ENCODE results near the gene BCL6B.
"Not testable (repeated sequence)": the region's sequence is repeated elsewhere in the genome, so short reads cannot be mapped to it uniquely, and the experiment has no call there.

BCL6B gene, protein sequence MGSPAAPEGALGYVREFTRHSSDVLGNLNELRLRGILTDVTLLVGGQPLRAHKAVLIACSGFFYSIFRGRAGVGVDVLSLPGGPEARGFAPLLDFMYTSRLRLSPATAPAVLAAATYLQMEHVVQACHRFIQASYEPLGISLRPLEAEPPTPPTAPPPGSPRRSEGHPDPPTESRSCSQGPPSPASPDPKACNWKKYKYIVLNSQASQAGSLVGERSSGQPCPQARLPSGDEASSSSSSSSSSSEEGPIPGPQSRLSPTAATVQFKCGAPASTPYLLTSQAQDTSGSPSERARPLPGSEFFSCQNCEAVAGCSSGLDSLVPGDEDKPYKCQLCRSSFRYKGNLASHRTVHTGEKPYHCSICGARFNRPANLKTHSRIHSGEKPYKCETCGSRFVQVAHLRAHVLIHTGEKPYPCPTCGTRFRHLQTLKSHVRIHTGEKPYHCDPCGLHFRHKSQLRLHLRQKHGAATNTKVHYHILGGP

GRCh38 chr17:7022781-7023571 lies at the start of gene BCL6B:
TSS of gene BCL6B (plus strand) at chr17:7023050. CDS start at chr17:7023672, 622 bp downstream.
- no peak for DNase-seq

DNA sequence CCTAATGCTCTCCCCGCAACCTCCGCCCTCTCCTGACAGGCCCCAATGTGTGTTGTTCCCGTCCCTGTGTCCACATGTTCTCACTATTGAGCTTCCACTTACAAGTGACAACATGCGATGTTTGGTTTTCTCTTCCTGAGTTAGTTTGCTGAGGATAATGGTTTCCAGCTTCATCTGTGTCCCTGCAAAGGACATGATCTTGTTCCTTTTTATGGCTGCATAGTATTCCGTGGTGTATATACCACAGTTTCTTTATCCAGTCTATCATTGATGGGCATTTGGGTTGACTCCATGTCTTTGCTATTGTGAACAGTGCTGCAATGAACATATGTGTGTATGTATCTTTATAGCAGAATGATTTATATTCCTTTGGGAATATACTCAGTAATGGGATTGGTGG lies 43.4 kb upstream of the BCL6B start:
- not testable (repeated sequence) for DNase-seq

DNA sequence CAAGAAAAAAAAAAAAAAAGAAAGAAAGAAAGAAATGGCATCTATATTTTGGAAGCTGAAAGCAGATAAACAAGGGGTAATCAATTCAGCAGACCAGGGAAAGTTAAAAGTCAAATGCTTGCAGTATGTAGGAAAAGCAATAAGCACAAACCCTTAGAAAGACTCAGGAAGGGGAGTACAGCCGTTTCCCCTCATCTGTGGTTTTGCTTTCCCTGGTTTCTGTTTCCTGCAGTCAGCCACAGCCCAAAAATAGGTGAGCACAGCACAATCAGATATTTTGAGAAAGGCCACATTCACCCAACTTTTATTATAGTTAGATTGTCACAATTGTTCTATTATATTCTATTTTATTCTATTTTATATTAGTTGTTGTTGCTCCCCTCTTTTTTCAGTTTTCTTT lies 41.4 kb upstream of the BCL6B start:
- no peak for DNase-seq

DNA sequence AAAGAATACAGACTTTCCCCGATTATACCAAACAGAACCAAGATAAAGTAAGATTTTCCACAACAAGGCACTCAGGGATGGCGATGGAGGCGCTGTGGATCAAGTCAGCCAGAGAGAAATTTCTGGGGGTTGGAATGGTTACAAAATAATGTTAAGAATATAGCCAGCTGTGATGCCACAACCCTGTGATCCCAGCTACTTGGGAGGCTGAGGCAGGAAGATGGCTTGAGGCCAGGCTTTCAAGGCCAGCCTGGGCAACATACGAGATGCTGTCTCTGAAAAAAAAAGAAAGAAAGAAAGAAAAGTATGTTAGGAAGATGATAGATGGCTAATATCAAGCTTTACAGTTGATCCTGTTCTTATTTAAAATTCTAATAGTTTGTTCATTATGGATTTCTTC lies 37.6 kb upstream of the BCL6B start:
- DNase-seq, result no peak

DNA sequence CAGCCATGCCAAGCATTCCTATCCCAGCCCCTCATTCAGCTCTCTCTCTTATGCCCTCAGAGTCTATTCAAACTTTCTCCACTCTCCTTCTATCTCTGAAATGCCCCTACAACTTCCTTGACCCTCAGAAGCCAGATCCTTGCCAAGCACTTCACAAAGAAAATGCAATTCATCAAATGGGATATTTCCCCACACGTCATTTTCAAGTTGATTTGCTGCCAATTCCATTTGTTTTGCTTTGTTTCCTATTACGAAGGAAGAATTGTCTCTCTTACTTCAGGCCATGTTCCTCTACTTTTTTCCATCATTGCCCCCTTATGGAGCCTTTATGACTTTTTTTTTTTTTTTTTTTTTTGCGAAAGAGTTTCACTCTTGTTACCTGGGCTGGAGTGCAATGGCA lies 36.2 kb upstream of the BCL6B start:
- no peak for DNase-seq

DNA sequence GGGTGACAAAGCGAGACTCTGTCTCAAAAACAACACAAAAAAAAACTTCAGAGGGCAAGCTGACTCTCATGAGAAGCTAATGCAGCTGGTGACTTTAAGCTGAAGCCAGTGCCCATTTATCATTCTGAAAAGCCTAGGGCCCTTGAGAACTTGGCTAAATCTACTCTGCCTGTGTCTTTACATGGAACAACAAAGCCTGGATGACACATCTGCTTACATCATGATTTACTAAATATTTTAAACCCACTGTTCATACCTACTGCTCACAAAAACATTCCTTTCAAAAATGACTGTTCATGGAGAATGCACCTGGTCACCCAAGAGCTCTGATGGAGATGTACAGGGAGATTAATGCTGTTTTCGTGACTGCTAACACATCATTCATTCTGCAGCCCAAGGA lies 33.1 kb upstream of the BCL6B start:
- DNase-seq, result no peak

DNA sequence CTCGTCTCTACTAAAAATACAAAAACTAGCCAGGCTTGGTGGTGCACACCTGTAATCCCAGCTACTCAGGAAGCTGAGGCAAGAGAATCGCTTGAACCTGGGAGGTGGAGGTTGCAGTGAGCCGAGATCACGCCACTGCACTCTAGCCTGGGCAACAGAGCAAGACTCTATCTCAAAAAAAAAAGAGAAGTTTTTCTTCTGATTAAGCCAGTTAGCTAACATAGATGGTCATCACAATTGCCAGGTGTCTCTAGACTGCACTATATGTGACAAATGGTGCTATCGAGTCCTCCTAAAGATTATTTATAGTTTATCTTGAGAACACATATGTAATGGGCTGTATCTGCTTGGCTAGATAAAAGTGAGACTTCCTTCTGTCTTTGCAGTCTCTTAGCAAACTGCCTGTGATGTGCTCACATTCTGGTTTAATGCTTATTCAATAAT lies 29.2 kb upstream of the BCL6B start:
- not testable (repeated sequence) for DNase-seq

- DNase-seq, result no peak
Measured at GRCh38 chr17:6994118-6994598, 28.7 kb upstream of the BCL6B start.

DNA sequence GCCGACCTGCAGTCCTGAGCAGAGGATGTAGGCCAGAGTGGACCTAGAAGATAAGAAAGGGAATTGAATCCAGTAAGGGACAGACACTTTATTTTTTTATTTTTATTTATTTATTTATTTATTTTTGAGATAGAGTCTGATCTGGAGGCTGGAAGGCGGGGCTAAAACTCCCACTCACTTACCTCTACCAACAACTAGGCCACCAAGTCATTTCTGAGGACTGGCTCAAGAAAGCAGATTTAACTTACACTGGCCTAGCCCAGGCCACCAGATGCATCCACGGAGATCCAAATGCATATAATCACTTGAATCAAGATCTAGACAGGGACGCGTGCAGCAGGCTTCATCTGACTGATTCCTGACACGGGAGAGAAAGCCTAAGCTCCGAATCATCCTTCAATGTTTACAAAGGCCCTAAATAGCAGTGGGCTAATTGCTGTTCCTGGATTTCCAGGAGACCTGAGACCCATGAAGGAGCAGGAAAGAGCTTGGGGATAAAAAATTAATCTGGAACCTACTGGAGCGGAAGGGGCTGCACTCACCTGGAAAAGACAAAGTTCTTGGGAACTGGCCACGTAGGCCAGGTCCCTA lies 28.1 kb upstream of the BCL6B start:
- DNase-seq, result no peak

DNA sequence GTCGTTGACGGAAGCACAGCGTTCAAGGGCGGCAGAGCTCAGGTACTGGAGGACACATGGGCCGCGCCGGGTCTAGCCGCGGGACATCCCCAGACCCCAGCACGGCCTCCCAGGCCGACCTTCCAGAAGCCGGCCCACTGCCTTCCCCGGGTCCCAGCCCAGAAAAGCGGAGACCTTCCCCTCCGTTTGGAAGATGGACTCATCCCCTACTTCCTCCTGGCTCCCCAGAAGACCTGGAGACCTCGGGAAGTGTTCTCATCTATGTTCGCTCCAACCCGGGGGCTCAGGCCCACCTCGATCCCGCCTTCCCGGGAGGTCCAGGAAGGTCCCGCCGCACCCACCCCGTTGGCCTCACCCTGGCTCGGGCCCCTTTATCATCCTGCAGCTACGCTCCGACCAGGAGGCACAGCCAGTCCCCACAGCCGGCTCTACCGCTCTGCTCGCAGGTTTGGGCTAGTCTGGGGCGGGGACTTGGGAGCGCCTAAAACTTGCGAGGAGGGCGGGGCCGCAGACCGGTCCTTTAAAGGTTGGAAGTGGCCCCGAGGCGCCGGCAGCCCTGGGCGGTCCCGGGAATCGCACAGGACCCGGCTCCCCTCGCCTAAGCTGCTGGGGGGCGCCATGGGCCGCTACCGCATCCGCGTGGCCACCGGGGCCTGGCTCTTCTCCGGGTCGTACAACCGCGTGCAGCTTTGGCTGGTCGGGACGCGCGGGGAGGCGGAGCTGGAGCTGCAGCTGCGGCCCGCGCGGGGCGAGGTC lies 27.2 kb upstream of the BCL6B start, which contains the start of gene ALOX12:
ALOX12 (plus strand) TSS at position 550 of the 756 bp plus-strand sequence; CDS start at position 619, 69 bp downstream.
- DNase-seq, result no peak

DNA sequence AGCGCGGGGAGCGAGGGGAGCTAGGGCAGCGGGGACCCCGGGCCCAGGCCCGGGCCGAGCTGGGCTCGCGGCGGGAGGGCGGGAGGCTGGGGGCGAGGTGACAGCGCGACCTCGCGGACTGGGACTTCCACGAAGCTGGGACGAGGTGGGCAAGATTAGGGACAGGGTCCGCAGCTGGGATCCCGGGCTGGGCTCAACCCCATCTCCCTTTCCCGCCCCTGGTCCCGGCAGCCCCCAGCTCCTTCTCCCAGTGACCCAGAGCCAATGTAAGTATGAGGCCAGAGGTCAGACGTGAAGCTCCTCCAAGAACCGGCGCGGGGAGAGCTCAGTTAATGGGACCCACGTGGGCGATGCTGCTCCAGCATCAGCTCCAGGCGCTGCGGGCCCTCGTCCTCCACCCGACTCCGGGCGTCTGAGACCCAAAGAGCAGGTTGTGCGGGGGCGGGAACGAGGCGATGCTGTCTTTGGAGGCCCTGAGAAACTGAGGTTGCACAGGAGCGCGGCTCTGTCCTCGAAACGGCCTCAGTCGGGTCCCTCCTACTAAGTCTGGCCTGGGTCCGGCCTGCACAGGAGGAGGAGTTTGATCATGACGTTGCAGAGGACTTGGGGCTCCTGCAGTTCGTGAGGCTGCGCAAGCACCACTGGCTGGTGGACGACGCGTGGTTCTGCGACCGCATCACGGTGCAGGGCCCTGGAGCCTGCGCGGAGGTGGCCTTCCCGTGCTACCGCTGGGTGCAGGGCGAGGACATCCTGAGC lies 26.4 kb upstream of the BCL6B start:
- DNase-seq, result no peak

DNA sequence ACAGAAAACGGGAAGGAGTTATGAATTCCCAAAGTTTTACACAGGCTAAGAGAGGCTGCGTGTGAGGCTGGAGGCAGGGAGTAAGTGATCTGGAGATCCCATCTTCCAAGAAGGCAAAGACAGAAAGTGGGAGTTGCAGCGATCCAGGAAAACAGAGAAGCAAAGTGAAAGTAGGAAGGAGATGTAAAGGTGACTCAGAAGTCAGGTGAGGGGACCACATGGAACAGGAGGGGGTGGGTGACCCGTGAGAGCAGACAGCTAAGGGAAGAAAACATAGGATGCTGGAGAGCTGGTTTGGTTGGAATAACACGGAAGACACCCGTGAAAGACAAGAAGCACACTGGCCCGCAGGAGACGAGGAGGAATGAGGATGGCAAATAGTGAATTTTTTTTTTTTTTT lies 25.7 kb upstream of the BCL6B start:
- DNase-seq, result no peak

- no peak for DNase-seq
Measured at GRCh38 chr17:6998855-6999508, 23.9 kb upstream of the BCL6B start.

- DNase-seq, result peak; percentile 56
Measured at GRCh38 chr17:7001318-7001961, 21.4 kb upstream of the BCL6B start.

DNA sequence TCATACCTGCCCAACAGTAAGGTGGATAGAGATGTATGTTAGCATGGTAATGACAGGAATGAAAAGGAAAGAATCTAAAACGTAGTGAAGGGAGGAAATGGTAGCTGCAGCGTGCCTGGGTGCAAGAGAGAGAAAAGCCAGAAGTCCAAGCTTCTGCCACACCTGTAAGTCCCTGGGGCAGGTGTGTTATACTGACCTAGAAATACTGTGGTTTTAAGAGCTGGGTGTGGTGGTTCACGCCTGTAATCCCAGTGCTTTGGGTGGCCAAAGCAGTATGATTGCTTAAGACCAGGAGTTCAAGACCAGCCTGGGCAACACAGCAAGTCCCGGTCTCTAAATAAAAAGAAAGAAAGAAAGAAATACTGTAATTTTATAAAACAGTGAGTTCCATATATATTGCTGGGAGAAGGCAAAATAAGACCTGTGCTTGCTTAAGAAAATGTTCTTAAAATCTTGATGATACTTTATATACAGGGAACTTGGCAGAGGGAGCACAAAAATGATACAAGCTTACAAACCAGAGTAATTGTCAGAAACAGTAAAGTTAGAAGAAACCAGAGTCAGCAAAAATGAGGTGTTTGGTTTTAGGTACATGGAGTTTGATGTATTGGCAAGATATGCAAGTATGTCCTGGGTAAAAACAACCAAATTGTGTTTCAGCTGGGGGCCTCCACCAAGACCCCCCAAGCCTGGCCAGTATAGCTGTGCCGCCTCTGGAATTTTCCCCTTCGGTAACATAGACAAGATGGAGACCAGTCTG lies 20.4 kb upstream of the BCL6B start:
- DNase-seq, result no peak

DNA sequence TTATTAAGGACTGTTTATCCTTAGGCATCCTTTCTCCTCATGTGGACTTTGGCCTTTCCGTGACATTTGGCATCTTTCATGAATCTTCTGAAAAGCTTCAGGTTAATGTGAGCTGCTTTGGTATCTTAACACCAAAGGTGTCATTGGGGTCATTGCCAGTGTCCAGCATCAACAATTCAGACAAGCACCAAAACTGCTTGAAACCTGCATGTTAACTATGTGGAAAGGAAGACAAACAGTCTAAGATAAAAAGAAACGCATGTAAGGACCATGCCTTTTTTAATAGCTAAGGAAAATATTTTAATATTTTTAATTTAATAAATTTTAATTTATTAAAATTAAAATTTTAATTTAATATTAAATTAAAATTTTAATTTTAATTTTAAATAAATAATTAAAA lies 19.1 kb upstream of the BCL6B start:
- DNase-seq, result no peak

GRCh38 chr17:7004398-7005253 lies 18.2 kb upstream of the BCL6B start:
- DNase-seq, result peak; percentile 43

GRCh38 chr17:7005716-7006115 lies 17.1 kb upstream of the BCL6B start:
- no peak for DNase-seq

- no peak for DNase-seq
Measured at GRCh38 chr17:7007143-7007542, 15.7 kb upstream of the BCL6B start.
